Natural killer cell treated with Interleukin-12 subunit alpha and Interleukin-12 subunit beta and Interleukin-15 and Interleukin-18, amount 100 ng/mL, for 72 hours (primary cell): ENCODE measurements around the gene SYT8. TPM values are rescaled to one million over a fixed set of nuclear protein-coding genes. Genes with fewer than 3 reads are reported as not detected.
A peak's percentile ranks its signal among the peaks of the same experiment; 100 is the strongest.

ENCODE experiments used
- ATAC-seq, 2 donors: fragments of 150-1000 bp; cut with Tn5 transposase in 1 of 2; sonication (Bioruptor Pico), chemical (Tn5 transposase) in 1 of 2; 2 replicates each; pipeline ENCODE4 v1.10.0; 2021
- DNase-seq: peaks from one replicate; pipeline ENCODE4 v3.0.0; 2022; ENCODE audit warnings: low spot score
- H3K27ac Mint-ChIP-seq, 2 donors: 1 replicate in 1 of 2; 2 replicates in 1 of 2; pipeline ENCODE4 v1.8.0; 2022; ENCODE audit warnings: mixed read lengths in 2 of 2, mild to moderate bottlenecking in 1 of 2, moderate library complexity in 1 of 2
- H3K27me3 Mint-ChIP-seq, 2 donors: 1 replicate in 1 of 2; 2 replicates in 1 of 2; pipeline ENCODE4 v1.8.0; 2022; ENCODE audit warnings: mixed read lengths in 2 of 2
- H3K36me3 Mint-ChIP-seq: one replicate; pipeline ENCODE4 v1.8.0; 2022; ENCODE audit warnings: mixed read lengths
- H3K4me1 Mint-ChIP-seq, 2 donors: 1 replicate in 1 of 2; 2 replicates in 1 of 2; pipeline ENCODE4 v1.8.0; 2022; ENCODE audit warnings: low read depth in 2 of 2, mixed read lengths in 2 of 2, mild to moderate bottlenecking in 1 of 2
- H3K4me3 Mint-ChIP-seq: one replicate; pipeline ENCODE4 v1.8.0; 2022; ENCODE audit warnings: mixed read lengths
- H3K9me3 Mint-ChIP-seq: 2 replicates; pipeline ENCODE4 v1.8.0; 2022; ENCODE audit warnings: mixed read lengths
- total RNA-seq, 2 donors: library from RNA; stranded (reverse); gene quantifications; one replicate each; pipeline ENCODE4 v1.2.3, GENCODE V29; 2022

Gene SYT8
- total RNA-seq, 2 donors from 2014 or later, result not detected

- no peak overlapping the region for H3K4me3 Mint-ChIP-seq
- H3K4me1 Mint-ChIP-seq, result peaks cover 0 to 17% of the 10 kb centered on the region in 2 donors
- no peaks in the 10 kb centered on the region for H3K9me3 Mint-ChIP-seq
- H3K27ac Mint-ChIP-seq, result no peak overlapping the region
- H3K27me3 Mint-ChIP-seq, result no peaks in the 10 kb centered on the region
- no peaks in the 10 kb centered on the region for H3K36me3 Mint-ChIP-seq
- ATAC-seq (no peak), DNase-seq (no peak)
Observed at GRCh38 chr11:1858576-1858975, 23.8 kb downstream of the SYT8 start.

GRCh38 chr11:1859004-1859403 lies 24.2 kb downstream of the SYT8 start:
- no peak overlapping the region for H3K4me3 Mint-ChIP-seq
- no peaks in the 10 kb centered on the region for H3K9me3 Mint-ChIP-seq
- no peaks in the 10 kb centered on the region for H3K36me3 Mint-ChIP-seq
- ATAC-seq (no peak), DNase-seq (no peak)
- no peak overlapping the region for H3K27ac Mint-ChIP-seq
- peaks cover 0 to 16% of the 10 kb centered on the region in 2 donors for H3K4me1 Mint-ChIP-seq
- H3K27me3 Mint-ChIP-seq, result no peaks in the 10 kb centered on the region

GRCh38 chr11:1860108-1860507 lies 25.3 kb downstream of the SYT8 start:
- no peaks in the 10 kb centered on the region for H3K27me3 Mint-ChIP-seq
- peaks cover 0 to 17% of the 10 kb centered on the region in 2 donors for H3K4me1 Mint-ChIP-seq
- no peak overlapping the region for H3K27ac Mint-ChIP-seq
- no peaks in the 10 kb centered on the region for H3K36me3 Mint-ChIP-seq
- no peak overlapping the region for H3K4me3 Mint-ChIP-seq
- ATAC-seq, result no peak
- no peak for DNase-seq
- no peaks in the 10 kb centered on the region for H3K9me3 Mint-ChIP-seq

GRCh38 chr11:1861435-1862411 lies 26.9 kb downstream of the SYT8 start:
- DNase-seq (no peak), ATAC-seq (no peak)
- Mint-ChIP-seq H3K4me1 (peaks cover 4 to 13% of the 10 kb centered on the region in 2 donors), H3K9me3 (no peaks in the 10 kb centered on the region), H3K27me3 (no peaks in the 10 kb centered on the region), H3K27ac (no peak overlapping the region), H3K4me3 (no peak overlapping the region), H3K36me3 (no peaks in the 10 kb centered on the region)

- no peak overlapping the region for H3K4me3 Mint-ChIP-seq
- no peaks in the 10 kb centered on the region for H3K9me3 Mint-ChIP-seq
- H3K27ac Mint-ChIP-seq, result peak overlapping the region in 1 of 2 donors; percentile 14
- H3K36me3 Mint-ChIP-seq, result no peaks in the 10 kb centered on the region
- H3K27me3 Mint-ChIP-seq, result no peaks in the 10 kb centered on the region
- H3K4me1 Mint-ChIP-seq, result peaks cover 4 to 14% of the 10 kb centered on the region in 2 donors
- no peak for DNase-seq
- no peak for ATAC-seq
Observed at GRCh38 chr11:1862588-1863351, 28.0 kb downstream of the SYT8 start.

GRCh38 chr11:1863352-1864216 lies 28.8 kb downstream of the SYT8 start:
- no peak for DNase-seq
- Mint-ChIP-seq H3K4me3 (no peak overlapping the region), H3K36me3 (no peaks in the 10 kb centered on the region)

GRCh38 chr11:1864231-1864630 lies 29.4 kb downstream of the SYT8 start:
- Mint-ChIP-seq H3K4me1 (peaks cover 15 to 23% of the 10 kb centered on the region in 2 donors), H3K27ac (no peak overlapping the region), H3K36me3 (no peaks in the 10 kb centered on the region), H3K9me3 (no peaks in the 10 kb centered on the region), H3K27me3 (no peaks in the 10 kb centered on the region), H3K4me3 (no peak overlapping the region)
- no peak for DNase-seq
- no peak for ATAC-seq

More at GRCh38 chr11:1863352-1864216, 28.8 kb downstream of the SYT8 start:
- no peaks in the 10 kb centered on the region for H3K9me3 Mint-ChIP-seq
- H3K27ac Mint-ChIP-seq, result peak overlapping the region in 1 of 2 donors; percentile 14
- ATAC-seq, result peak in 1 of 2 donors; percentile 28
- H3K27me3 Mint-ChIP-seq, result no peaks in the 10 kb centered on the region
- H3K4me1 Mint-ChIP-seq, result peaks cover 9 to 17% of the 10 kb centered on the region in 2 donors

- no peaks in the 10 kb centered on the region for H3K36me3 Mint-ChIP-seq
- no peak for ATAC-seq
- no peaks in the 10 kb centered on the region for H3K9me3 Mint-ChIP-seq
- no peak for DNase-seq
- H3K27ac Mint-ChIP-seq, result no peak overlapping the region
- no peaks in the 10 kb centered on the region for H3K27me3 Mint-ChIP-seq
- H3K4me1 Mint-ChIP-seq, result peaks cover 23 to 27% of the 10 kb centered on the region in 2 donors
- H3K4me3 Mint-ChIP-seq, result no peak overlapping the region
Observed at GRCh38 chr11:1864831-1865665, 30.3 kb downstream of the SYT8 start.

GRCh38 chr11:1866226-1866625 lies 31.4 kb downstream of the SYT8 start:
- peaks cover 35 to 37% of the 10 kb centered on the region in 2 donors for H3K4me1 Mint-ChIP-seq
- no peaks in the 10 kb centered on the region for H3K27me3 Mint-ChIP-seq
- no peaks in the 10 kb centered on the region for H3K9me3 Mint-ChIP-seq
- H3K4me3 Mint-ChIP-seq, result no peak overlapping the region
- ATAC-seq (no peak), DNase-seq (no peak)
- no peaks in the 10 kb centered on the region for H3K36me3 Mint-ChIP-seq
- H3K27ac Mint-ChIP-seq, result no peak overlapping the region

GRCh38 chr11:1866776-1867175 lies 32.0 kb downstream of the SYT8 start:
- Mint-ChIP-seq H3K4me3 (no peak overlapping the region), H3K27me3 (no peaks in the 10 kb centered on the region), H3K9me3 (no peaks in the 10 kb centered on the region), H3K4me1 (peaks cover 35 to 39% of the 10 kb centered on the region in 2 donors), H3K36me3 (no peaks in the 10 kb centered on the region), H3K27ac (no peak overlapping the region)
- ATAC-seq, result no peak
- no peak for DNase-seq

GRCh38 chr11:1867381-1867780 lies 32.6 kb downstream of the SYT8 start:
- H3K9me3 Mint-ChIP-seq, result no peaks in the 10 kb centered on the region
- ATAC-seq, result no peak
- no peak for DNase-seq
- no peak overlapping the region for H3K4me3 Mint-ChIP-seq
- H3K27me3 Mint-ChIP-seq, result no peaks in the 10 kb centered on the region
- H3K27ac Mint-ChIP-seq, result no peak overlapping the region
- H3K4me1 Mint-ChIP-seq, result peaks cover 35 to 42% of the 10 kb centered on the region in 2 donors
- H3K36me3 Mint-ChIP-seq, result no peaks in the 10 kb centered on the region

- DNase-seq (no peak), ATAC-seq (no peak)
- Mint-ChIP-seq H3K4me3 (no peak overlapping the region), H3K4me1 (peaks cover 35 to 45% of the 10 kb centered on the region in 2 donors), H3K27me3 (no peaks in the 10 kb centered on the region), H3K36me3 (no peaks in the 10 kb centered on the region), H3K27ac (no peak overlapping the region), H3K9me3 (no peaks in the 10 kb centered on the region)
Observed at GRCh38 chr11:1868056-1868635, 33.4 kb downstream of the SYT8 start.
